HG03342 (cell line): Measurements from ENCODE around the gene ABCD3.
A peak's percentile ranks its signal among the peaks of the same experiment; 100 is the strongest.

Experiments
- ATAC-seq: cut with Tn5 transposase; IDR thresholded peaks from one replicate; pipeline ENCODE4 v1.9.1; 2021; ENCODE audit warnings: mild to moderate bottlenecking, moderate library complexity; ENCODE audit not compliant: unreplicated experiment

The ABCD3 gene

GRCh38 chr1:94526152-94526980 is 108.2 kb downstream of the ABCD3 start:
- no peak for ATAC-seq

- no peak for ATAC-seq
Observed at GRCh38 chr1:94527447-94528031, 109.3 kb downstream of the ABCD3 start.

GRCh38 chr1:94528299-94528698 is 110.1 kb downstream of the ABCD3 start:
- ATAC-seq, result no peak

GRCh38 chr1:94528826-94529225 is 110.6 kb downstream of the ABCD3 start:
- no peak for ATAC-seq

DNA sequence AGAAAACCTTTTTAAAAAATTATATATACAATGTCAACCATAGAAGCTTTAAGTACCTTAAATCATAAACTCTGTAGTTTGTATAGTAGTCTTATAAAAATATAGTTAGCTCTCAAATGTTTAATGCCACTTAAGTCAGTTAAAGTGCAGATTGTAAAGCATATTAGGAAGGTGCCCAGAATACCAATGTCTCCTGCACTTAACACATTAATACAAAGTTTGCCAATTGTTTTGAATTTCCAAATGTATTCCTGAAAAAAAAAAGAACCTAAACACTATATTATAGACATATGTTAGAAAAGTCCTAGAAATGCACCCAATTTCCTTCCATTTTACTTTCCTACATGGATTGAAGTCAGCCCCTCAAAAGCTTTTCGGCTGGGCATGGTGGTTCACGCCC is 111.2 kb downstream of the ABCD3 start:
- no peak for ATAC-seq

DNA sequence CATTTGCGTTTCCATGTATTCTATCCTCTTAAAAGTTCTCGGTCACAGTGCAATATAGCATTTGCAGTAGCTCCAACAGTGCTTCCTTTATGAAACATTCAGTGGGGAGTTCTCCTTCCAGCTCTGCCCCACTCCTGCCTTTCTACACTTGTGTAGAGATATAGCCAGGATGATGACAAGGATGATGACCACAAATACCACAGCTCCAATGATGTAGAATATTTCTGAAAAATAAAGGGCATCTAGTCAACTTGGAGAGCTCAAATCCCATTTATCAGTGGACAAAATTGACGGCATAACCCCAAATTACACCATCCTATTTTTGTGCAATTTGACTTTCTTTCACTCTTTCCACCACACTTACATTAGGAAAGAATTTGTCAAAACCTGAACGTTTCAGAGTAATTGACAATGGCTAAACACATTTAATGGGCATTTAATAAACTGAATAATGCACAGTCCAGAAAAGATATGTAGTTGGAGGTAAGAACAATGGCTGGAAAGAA is 112.2 kb downstream of the ABCD3 start:
- no peak for ATAC-seq

- no peak for ATAC-seq
Observed at GRCh38 chr1:94531664-94532063, 113.5 kb downstream of the ABCD3 start.

- ATAC-seq, result no peak
Observed at GRCh38 chr1:94532077-94532476, 113.9 kb downstream of the ABCD3 start.

DNA sequence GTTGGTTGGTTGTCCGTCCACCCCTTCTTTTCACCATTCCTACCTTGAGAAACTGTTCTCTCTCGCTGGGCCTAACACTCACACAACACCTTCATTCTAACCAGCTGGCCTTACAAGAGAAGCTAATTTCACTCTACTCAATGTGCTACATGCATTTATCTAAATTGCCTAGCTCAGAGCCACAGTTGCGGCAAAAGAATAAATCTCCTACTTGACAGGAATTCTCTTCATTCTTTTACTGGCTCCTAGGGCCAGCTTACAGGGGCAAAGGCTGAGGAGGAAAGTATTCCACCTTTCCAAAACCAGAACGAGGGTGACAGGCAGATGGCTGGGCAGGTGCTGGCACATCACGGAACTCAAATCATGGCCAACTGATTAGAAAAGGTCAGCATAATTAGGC is 116.9 kb downstream of the ABCD3 start:
- no peak for ATAC-seq

- ATAC-seq, result no peak
Observed at GRCh38 chr1:94535879-94536278, 117.7 kb downstream of the ABCD3 start.

GRCh38 chr1:94537254-94537653 is 119.1 kb downstream of the ABCD3 start:
- no peak for ATAC-seq

GRCh38 chr1:94538243-94538827 is 120.1 kb downstream of the ABCD3 start:
- no peak for ATAC-seq

GRCh38 chr1:94539496-94539895 is 121.3 kb downstream of the ABCD3 start:
- no peak for ATAC-seq

- ATAC-seq, result no peak
Observed at GRCh38 chr1:94540440-94541245, 122.5 kb downstream of the ABCD3 start.

DNA sequence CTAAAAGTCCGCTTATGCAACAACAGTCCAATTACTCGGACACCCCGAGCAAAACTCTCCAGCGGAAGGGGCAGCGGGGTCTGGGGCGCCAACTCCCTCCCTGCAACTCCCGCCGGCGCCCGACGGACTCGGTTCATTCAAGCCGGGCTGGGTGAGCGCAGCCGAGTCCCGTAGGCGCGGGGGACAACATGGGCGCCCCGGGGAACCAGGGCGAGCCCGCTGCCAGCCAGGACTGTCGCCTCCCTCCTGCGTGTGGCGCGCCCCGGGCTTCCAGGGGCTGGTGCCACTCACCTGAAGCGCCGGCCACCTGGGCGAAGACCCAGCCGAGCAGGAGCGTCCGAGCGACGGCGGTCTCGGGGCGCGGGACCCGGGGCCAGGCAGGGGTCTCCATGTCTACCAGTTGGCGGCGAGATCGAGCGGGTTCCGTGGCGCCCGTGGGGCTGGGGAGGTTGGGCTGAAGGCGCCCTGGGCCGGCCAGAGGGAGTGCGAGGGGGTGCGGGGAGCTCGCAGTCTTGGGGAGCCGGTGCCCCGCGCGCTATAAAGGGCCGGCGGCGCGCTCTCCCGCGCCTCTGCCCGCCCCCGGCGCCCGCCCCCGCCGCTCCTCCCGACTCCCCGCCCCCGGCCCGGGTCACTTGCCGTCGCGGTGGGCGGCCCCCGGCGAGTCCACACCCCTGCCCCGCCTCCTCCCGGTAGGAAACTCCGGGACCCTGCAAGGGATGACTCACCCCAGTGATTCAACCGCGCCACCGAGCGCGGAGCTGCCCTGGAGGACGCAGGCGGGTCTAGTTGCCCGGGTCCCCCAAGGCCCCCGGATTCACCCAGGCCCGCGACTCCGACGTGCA is 123.3 kb downstream of the ABCD3 start, which contains the start of gene F3:
Gene F3 (minus strand): TSS at position 514 of the 842 bp plus-strand sequence. CDS start 123 bp downstream, at position 391.
- peak; percentile 63 for ATAC-seq

GRCh38 chr1:94542088-94542870 is 124.1 kb downstream of the ABCD3 start:
- no peak for ATAC-seq

DNA sequence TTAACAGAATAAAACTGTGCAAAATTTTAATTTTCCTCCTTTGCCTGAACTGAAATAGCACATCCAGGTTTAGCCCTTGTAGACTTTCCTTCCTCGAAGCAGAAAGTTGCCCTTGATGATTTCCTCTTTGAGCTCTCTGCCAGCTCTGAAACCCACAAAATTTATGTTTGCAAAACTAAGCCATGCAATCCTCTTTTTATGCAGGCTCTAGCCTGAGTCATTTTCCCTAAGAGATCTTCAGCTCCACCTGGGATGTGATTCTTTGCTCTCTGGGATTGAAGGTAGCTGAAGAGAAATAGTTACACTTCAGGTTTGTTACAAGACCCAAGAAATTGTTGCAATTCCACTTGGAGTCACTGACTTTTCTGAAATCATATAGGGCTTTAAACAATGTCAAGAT is 124.8 kb downstream of the ABCD3 start:
- ATAC-seq, result no peak

- ATAC-seq, result no peak
Observed at GRCh38 chr1:94543893-94544635, 125.9 kb downstream of the ABCD3 start.
